Mucosa of gallbladder (tissue), 1 donor: ENCODE results near the gene TOM1L2. TPM values are rescaled to one million over a fixed set of nuclear protein-coding genes. Genes with fewer than 3 reads are reported as not detected.
"Not testable (repeated sequence)": the region's sequence is repeated elsewhere in the genome, so short reads cannot be mapped to it uniquely, and the experiment has no call there.

Source experiments
- DNase-seq: peaks from one replicate; pipeline ENCODE4 v3.0.0-alpha.2; 2020; ENCODE audit warnings: low spot score
- total RNA-seq: library from RNA; stranded (reverse); gene quantifications from one replicate; pipeline ENCODE4 v1.2.1, GENCODE V29; 2021
- donor health status: DM: no; HTN: no; CAD: no.

TOM1L2 gene
- total RNA-seq, 1 donor from 2014 or later: 81.3 TPM

DNA sequence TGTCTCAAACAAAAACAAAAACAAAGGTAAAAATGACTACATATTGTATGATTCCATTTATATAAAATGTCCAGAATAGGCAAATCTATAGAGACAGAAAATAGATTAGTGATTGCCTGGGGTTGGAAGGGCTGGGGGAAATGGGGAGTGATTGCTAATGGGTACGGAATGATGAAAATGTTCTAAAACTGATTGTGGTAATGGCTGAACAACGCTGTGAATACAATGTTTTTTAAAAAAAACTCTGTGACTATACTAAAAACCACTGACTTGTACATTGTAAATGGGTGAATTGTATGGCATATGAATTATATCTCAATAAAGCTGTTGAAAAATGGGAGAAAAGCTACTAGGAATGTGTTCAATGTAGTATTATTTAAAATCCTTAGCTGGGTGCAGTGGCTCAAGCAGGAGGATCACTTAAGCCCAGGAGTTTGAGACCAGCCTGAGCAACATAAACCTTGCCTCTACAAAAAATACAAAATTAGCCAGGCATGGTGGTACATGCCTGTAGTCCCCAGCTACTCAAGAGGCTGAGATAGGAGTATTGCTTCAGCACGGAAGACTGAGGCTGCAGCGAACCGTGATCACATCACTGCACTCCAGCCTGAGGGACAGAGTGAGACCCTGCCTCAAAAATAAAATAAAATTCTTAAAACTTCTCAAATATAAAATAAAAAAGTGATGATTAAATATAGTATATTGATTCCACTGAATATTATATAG lies 47.9 kb downstream of the TOM1L2 start:
- no peak for DNase-seq

DNA sequence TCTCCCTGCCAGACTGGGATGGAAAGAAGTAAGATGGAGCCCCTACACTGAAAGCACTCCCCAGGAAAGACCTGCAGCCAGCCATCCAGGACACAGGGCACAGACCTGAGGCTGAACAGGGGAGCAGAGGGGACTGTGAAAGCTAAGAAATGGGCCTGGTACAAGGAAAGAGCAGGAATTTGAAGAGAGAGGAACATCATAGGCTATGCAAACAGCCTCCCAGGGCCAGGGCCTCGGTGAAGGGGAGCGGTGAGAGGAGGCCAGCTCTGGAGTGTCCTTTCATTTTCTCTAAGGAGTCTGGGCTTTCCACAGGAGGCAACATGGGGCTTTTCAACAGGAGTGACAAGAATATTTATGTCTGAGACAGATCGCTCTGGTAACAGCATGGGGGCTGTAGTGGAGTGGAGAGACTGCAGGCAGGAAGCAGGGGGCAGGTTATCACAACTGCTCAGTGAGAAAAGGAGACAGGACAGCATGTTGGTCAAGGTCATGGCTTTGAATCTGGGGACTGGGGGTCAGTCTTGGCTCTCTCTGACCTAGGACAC lies 50.1 kb downstream of the TOM1L2 start:
- DNase-seq: no peak

DNA sequence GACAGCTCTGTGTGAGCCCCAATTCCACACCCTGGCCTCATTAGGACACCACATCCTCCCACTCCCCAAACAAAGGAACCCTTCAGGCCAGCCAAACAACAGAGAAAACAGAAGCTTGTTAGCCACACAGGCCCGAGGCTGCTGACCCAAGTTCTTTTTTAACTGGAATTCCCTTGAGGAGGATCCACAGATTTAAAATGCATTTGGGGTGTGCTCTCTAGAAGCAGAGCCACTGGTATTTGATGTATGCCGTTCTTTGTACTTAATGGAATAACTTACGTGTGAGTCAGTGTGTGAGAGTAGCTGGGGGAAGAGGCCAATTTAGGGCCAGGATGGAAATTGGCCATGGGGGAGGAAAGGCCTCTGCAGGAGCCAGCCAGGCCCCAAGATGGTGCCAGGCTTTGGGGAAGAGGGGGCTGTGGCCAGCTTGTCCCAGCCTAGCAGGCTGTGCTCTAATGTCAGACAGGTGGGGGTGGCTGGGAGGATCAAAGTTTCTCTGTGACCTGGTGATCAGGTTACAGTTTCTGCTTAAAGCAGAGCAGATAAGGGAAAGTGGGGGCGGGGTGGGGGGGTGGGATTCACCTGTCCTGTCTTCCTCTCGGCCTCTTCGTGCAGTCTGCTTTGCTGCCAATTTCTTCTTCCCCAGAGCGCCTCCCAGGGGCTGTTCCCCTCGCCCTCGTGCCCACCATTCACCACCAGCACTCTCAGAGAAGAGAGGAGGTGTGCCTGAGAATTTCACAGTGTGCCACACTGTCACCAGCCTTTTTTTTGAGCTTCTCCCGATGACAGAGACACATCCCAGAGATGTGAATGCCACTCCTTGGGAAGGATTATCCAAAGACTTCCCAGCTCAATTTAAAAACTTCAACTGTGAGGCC lies 50.8 kb downstream of the TOM1L2 start:
- DNase-seq: no peak

DNA sequence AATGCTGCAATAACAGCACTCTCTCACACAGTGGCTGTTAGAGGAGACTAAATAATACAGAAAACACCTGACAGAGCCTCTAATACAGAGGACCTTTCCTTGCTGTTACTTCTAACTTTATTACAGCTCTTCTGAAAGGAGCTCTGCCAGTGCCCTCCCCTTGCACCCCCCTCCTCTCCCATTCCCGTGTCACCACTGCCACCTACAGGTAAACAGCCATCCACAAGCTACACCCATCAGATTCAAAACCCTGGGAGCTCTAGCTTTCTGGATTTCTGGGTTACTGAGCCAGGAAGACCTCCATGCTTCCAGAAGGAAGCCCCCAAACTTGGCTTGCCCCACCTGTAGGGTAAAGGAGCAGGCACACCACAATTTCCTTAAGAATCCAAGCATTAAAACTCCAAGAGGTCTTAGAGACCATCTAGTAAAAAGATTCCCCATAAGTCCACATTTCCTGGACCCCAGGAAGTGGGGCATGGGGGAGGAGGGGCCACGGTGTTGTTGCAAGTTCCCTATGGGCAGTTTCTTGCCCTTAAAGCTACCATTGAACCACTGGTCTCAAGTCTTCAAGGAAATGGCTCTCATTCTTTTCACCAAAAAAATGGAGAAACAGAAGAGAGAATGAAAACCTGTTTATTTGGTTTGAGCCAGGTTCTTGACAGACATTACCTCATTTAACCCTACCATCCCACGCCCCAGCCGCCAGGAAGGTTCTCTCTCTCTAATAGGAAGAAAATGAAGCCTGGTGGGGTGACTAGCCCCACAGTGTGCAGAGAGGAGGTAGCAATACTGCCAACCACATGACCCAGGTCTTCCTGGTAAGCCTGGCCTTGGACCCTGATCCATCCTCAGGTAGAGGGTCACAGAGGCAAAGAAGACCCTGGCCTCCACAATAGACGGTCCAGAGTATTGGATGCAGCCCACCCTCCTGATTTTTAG lies 52.8 kb downstream of the TOM1L2 start:
- peak; percentile 72 for DNase-seq

DNA sequence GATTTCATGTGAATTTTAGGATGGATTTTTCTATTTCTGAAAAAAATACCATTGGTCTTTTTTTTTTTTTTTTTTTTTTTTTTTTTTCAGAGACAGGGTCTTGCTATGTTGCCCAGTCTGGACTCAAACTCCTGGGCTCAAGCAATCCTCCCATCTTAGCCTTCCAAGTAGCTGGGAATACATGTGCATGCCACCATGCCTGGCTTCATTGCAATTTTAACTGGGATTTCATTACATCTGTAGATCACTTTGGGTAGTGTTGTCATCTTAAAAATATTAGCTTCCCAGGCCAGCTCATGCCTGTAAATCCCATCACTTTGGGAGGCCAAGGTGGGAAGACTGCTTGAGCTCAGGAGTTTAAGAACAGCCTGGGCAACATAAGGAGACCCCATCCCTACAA lies 54.8 kb downstream of the TOM1L2 start:
- DNase-seq: no peak

DNA sequence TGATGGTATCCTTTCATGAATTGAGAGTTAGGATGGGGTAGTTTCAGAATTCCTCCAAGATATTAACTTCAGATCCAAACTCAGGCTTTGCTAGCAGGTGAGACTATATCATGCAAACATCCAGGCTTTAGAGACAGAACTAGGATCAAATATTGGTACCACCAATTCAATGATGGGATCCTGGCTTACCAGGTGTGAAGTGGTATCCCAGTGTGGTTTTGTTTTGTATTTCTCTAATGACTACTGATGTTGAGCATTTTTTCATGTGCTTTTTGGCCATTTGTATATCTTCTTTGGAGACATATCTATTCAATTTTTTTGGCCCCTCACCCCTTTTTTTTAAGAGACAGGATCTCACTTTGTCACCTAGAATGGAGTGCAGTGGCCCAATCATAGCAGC lies 57.0 kb downstream of the TOM1L2 start:
- DNase-seq: no peak

DNA sequence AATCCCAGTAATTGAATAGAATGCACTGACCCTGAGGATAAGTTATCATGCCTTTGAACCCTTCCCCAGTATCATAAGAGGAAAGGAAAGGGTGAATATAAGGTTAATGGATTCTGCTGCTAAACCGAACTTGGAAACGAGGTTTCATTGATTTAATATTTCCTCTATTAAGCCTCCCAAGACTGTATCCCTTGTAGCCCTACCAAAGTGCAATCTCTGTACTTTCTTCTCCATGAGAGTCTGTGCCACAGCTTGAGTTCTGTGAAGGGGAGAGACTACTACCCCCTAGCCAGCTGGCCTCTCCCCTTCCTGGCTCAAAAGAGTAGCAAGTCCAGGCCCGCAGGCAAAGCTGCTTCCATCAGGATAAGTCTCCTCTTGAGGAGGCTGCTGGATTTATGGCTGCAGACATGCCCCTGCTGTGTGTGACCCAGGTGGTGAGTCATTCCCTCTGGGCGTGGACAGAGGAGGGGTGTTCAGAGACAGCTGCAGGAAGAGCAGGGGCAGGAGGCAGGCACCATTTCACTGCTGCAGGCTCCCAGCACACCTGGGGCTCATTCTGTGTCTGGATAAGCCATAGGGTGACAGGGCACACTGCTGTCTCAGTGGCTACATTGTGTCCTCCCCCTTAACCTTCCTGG lies 58.4 kb downstream of the TOM1L2 start:
- DNase-seq: peak; percentile 62

DNA sequence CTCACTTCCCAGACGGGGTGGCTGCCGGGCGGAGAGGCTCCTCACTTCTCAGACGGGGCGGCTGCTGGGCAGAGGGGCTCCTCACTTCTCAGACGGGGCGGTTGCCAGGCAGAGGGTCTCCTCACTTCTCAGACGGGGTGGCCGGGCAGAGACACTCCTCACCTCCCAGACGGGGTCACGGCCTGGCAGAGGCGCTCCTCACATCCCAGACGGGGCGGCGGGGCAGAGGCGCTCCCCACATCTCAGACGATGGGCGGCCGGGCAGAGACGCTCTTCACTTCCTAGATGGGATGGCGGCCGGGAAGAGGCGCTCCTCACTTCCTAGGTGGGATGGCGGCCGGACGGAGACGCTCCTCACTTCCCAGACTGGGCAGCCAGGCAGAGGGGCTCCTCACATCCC lies 59.9 kb downstream of the TOM1L2 start:
- DNase-seq: not testable (repeated sequence)

DNA sequence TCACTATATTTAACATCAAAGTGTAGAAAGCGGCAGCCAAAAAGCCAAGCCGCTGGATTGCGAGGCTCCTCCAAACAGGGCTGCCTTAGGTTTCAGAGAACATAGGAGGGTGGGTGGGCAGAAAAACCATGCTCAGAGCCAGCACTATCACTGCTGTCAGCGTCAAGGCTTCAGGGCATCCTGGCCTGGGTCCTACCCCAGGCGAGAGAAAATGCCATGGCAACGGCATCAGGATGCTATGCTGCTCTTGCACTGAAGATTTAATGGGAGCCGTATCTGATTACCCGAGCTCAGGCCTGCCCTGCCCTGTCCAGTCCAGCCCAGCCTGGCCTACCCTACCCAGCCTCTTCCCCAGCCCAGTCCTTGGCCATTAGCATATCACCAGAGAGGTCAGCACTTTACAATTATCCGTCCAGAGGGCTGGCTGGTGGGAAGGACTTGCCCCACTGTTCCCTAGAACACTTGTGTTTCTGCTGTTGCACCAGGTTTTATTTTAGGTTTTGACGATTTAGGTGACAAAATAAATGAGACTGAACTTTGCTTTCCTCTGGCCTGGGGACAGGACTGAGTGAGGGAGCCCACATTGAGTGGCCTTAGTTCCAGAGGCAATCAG lies 61.1 kb downstream of the TOM1L2 start:
- no peak for DNase-seq

DNA sequence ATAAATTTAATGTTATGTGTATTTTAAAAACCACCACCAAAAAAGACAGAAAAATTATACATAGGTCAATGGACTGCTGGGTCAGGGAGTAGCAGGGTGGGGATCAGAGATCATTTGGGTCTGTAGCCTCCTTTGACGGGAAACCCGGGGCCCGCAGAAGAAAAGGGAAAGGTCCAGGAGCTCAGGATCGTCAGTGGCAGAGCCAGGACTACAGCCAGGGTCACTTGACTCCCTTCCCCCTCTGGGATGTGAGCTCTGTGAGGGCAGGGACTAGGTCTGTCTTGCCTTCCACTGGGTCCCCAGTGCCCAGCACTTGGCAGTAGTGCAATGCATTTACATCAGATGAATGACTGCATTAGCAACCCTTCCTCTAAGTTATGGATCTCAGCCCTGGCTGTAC lies 62.1 kb downstream of the TOM1L2 start:
- DNase-seq: no peak

DNA sequence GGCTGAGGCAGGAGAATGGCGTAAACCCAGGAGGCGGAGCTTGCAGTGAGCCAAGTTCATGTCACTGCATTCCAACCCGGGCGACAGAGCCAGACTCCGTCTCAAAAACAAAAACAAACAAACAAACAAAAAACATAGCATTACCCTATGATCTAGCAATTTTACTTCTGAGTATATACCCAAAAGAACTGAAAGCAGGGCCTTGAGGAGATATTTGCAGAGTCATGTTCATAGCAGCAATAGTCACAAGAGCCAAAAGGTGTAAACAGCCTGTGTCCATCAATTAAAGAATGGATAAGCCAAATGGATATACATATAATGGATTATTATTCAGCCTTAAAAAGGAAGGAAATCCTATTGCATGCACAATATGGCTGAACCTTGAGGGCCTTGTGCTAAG lies 63.1 kb downstream of the TOM1L2 start:
- DNase-seq: no peak

DNA sequence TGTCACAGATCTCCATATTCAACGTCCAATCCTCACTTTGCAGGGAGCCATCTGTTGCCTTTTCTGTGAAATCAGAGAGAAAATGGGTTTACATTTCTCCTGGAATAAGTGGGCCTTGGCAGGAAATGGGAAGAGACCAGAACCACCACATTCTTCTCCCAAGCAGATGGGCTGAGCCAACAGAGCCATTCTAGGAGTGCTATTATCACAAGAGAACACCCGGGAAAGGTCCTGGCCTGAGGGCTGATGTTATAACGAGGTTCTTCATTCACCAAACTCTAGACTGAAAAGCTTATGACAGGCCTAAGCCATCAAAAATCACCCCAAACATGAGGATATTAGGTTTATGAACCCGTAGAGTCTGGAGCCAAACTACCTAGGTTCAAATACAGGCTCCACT lies 64.7 kb downstream of the TOM1L2 start:
- no peak for DNase-seq

DNA sequence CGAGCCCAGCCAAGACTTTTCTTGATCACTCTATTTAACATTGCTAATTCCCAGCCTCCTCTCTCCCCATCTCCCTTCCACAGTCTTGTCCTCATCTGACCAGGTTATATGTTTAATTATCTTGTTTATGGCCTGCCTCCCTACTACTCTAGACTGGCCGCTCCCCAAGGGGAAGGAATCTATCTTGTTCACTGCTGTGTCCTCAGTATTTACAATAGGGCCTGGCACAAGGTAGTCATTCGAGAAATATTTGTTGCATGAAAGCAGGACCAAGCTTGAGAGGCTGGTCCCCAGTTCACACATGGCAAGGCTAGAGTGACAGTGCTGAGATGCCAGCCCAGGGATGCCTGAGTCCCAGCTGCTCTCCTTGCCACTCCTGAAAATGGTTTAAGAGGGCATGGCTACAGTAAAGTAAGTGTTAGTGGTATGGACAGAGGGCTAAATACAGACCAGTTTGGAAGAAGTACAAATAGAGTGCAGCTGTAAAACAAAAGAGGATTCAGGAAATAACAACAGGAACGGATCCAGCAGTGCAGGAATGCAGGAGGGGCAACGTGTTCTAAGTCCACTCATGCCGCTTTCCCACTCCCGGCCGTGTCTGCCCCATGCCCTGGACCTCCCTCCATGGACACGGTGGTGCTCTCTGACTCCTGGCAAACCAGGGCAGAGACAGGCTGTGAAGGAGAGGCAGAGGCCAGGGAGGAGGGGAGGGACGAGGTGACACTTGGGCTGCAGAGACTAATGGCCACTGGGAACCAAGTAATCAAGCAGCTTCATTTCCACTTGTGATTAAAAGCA lies 65.6 kb downstream of the TOM1L2 start:
- no peak for DNase-seq

DNA sequence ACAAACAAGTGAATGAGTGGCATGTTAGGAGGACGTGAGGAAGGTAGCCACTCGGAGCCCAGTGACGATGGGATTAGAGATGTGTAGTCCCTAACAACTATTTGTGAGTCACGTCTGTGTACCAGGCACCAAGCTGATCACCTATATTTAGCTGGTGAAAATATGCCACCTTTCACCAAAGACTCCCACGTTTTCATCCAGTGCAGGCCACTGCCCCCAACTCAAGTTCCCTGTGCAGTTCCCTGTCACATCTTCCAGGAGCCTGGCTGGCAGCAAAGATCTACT lies 67.2 kb downstream of the TOM1L2 start:
- no peak for DNase-seq

DNA sequence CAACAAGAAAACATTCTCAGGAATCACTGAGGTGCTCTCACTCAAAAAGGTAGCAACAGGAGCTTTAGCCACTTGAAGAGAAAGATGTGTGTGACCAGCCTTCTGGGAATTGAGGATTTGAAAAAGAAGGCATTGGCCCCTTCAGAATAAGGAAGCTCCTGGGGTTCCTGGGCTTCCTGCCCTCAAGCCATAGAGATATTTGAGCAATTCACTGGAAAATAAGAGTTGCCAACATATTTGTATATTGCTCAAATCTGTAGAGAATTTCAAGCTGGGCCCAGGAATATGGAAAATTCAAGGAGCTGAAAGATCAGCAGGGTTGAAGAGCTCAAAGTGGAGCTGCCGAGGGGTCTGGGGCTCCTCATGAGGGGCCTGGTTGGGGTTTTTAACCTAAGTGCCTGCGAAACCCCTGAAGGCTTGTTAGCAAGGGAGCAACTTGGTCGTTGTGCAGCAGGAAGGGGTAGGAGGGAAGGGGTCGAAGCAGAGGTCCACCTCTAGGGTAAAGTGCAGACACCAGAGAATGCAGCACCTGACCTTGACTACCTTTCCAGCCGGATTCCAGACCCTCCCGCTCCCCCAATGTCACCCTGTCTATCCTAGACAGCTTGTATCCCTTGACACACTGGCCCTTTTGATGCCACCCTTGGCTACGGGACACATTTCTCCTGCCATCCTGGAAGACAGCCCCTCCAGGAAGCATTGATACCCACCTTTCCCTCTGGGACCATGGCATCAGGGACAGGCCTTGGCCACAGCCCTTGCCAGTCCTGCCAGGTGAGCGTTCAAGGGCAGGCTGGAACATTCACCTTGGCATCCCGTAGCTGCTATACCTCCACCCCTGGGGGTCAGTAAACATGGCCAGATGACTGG lies 67.8 kb downstream of the TOM1L2 start:
- no peak for DNase-seq

DNA sequence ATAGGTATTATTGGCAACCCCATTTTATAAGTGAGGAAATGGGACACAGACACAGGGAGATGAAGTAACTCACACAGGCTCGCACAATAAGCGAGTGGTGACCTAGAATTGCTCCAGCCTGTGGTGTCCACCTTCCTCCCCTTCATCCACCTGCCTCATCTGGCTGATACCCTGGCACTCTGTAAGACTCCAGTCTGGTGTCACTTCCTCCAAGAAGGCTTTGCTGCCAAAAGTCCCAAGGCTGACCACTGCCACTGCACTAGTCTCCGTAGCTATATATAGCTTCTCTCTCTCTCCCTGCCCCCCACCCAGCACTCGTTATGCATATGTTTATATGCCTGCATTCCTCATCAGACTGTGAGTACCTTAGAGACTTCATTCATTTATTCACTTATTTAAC lies 69.3 kb downstream of the TOM1L2 start:
- no peak for DNase-seq

DNA sequence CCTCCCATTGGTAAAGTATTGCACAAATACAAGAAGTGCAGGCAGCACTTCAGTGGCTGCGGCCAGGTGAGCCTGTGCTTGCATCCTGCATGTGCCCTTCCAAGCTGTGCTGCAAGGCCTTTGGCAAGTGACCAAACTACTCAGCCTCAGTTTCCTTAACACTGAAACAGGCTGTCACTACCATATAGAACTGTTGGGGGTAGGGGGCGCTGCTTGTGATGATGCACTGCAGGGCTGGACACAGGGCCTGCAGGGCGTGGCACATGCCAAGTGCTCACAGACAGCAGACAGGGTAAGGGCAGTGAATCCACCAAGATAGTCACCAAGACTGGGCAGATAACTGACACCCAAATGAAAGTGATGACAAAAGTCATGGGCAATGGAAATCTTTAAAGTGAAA lies 69.8 kb downstream of the TOM1L2 start:
- no peak for DNase-seq

DNA sequence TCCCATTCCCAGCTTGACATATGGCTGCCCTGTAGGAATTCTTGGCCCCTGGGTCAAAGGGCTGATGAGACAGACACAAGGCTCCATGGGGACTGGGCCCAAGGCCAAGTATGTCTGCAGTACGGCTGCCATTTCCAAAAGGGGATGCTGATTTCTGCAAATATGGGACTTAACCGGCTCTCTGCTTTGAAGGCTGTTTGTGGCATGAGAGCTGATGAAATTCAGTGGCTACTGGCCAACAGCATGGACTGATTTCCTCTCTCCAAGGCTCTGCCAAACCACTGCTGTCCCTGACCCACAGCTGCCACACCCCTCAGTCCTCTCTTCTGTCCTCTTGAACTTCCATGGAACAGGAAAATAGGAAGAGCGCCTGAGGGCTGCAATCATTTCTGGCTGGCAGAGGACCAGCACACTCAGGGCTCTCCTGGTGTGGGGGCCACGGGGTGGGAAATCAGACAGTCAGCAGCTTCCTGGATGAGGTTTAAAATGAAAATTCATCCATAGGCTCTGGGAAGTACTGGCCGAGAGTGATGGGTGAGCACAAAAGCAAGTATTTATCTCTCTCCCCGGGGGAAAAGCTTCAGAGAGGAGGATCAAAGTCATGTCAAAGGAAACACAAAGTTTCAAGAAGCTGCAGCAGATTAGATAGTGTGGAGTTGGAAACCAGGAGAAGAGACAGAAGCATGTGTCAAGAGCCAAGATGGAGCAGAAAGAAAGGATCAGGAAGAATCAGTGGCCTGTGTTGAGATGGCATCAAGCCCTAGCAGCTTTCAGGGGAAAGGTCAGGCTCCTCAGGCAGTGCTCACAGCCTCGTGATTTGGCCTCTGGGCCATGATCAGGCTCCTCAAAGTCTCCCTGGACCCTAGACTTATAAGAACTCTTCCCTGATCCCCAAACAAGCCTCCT lies 71.3 kb downstream of the TOM1L2 start:
- DNase-seq: peak; percentile 90
